Ishikawa (cell line): ENCODE results near the gene EBF4.

Source experiments
- CEBPB ChIP-seq: IDR thresholded peaks from 2 replicates; pipeline ENCODE4 v1.6.1; 2012
- CREB1 ChIP-seq: IDR thresholded peaks from 2 replicates; pipeline ENCODE4 v1.6.1; 2012; ENCODE audit warnings: low read depth
- EGR1 ChIP-seq: IDR thresholded peaks from 2 replicates; pipeline ENCODE4 v1.6.1; 2012
- EP300 ChIP-seq: IDR thresholded peaks from 2 replicates; pipeline ENCODE4 v1.6.1; 2012; ENCODE audit warnings: borderline replicate concordance
- FOXM1 ChIP-seq: IDR thresholded peaks from 2 replicates; pipeline ENCODE4 v1.6.1; 2012; ENCODE audit warnings: low read depth, borderline replicate concordance
- NFIC ChIP-seq: IDR thresholded peaks from 2 replicates; pipeline ENCODE4 v1.6.1; 2012
- RAD21 ChIP-seq: IDR thresholded peaks from 2 replicates; pipeline ENCODE4 v1.6.1; 2012; ENCODE audit warnings: low read depth
- TAF1 ChIP-seq: IDR thresholded peaks from 2 replicates; pipeline ENCODE4 v1.6.1; 2012; ENCODE audit warnings: low read depth, mild to moderate bottlenecking
- TCF12 ChIP-seq: IDR thresholded peaks from 2 replicates; pipeline ENCODE4 v1.6.1; 2012; ENCODE audit warnings: low read depth
- TEAD4 ChIP-seq: IDR thresholded peaks from 2 replicates; pipeline ENCODE4 v1.6.1; 2012
- YY1 ChIP-seq: IDR thresholded peaks from 2 replicates; pipeline ENCODE4 v1.6.1; 2012; ENCODE audit warnings: low read depth
- ZBTB7A ChIP-seq: IDR thresholded peaks from 2 replicates; pipeline ENCODE4 v1.6.1; 2012; ENCODE audit warnings: low read depth
- TF ChIP-seq, protein P1 (sequence below): IDR thresholded peaks from 2 replicates; pipeline ENCODE4 v1.6.1; 2012; ENCODE audit warnings: low read depth, mild to moderate bottlenecking
- TF ChIP-seq, protein P2 (sequence below): IDR thresholded peaks from 2 replicates; pipeline ENCODE4 v1.6.1; 2012

DNA sequence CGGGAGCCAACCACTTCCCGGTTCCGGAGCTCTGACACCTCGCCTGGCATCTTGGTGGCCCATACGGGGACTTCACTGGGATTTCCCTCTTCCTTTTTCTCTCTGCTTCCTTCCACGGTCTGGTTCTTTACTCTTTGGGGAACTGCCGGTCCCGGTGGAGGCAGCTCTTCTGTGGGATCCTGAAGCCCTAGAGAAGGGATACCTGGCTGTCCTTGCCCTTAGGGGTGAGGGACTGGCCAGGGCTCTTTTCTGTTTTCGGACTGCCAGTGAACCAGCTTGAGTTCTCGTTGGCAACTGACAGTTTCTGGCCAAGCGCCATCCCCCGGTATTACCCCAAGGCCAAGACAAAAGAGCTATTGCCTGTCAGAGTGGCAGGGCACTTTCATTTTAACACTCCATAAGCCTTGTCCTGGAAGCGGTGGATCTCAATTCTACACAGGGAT lies 108.7 kb downstream of the EBF4 start:
- no peak for TF ChIP-seq FOXM1
- TF ChIP-seq NFIC = no peak
- TF ChIP-seq TAF1 = no peak
- TF ChIP-seq CREB1 = no peak
- TF ChIP-seq EP300 = no peak
- TF ChIP-seq, protein P1, sequence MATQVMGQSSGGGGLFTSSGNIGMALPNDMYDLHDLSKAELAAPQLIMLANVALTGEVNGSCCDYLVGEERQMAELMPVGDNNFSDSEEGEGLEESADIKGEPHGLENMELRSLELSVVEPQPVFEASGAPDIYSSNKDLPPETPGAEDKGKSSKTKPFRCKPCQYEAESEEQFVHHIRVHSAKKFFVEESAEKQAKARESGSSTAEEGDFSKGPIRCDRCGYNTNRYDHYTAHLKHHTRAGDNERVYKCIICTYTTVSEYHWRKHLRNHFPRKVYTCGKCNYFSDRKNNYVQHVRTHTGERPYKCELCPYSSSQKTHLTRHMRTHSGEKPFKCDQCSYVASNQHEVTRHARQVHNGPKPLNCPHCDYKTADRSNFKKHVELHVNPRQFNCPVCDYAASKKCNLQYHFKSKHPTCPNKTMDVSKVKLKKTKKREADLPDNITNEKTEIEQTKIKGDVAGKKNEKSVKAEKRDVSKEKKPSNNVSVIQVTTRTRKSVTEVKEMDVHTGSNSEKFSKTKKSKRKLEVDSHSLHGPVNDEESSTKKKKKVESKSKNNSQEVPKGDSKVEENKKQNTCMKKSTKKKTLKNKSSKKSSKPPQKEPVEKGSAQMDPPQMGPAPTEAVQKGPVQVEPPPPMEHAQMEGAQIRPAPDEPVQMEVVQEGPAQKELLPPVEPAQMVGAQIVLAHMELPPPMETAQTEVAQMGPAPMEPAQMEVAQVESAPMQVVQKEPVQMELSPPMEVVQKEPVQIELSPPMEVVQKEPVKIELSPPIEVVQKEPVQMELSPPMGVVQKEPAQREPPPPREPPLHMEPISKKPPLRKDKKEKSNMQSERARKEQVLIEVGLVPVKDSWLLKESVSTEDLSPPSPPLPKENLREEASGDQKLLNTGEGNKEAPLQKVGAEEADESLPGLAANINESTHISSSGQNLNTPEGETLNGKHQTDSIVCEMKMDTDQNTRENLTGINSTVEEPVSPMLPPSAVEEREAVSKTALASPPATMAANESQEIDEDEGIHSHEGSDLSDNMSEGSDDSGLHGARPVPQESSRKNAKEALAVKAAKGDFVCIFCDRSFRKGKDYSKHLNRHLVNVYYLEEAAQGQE = no peak
- TF ChIP-seq ZBTB7A = no peak
- TF ChIP-seq TEAD4 = no peak
- TF ChIP-seq RAD21 = no peak
- no peak for TF ChIP-seq CEBPB
- no peak for TF ChIP-seq TCF12
- no peak for TF ChIP-seq YY1
- TF ChIP-seq EGR1 = no peak
- TF ChIP-seq, protein P2, sequence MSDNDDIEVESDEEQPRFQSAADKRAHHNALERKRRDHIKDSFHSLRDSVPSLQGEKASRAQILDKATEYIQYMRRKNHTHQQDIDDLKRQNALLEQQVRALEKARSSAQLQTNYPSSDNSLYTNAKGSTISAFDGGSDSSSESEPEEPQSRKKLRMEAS = no peak
